Kidney tubule cell (primary cell): Measurements from ENCODE around the gene KLK13.

Experiments used
- DNase-seq: peaks from one replicate; pipeline ENCODE4 v3.0.0-alpha.2; 2018; ENCODE audit warnings: low spot score

KLK13 gene

GRCh38 chr19:51064534-51065220, at the start of gene KLK13:
KLK13 (minus strand) TSS chr19:51065092; CDS start chr19:51065067, 25 bp downstream.
- DNase-seq: peak; percentile 25

- no peak for DNase-seq
These were observed 49.3 kb upstream of the KLK13 start for GRCh38 chr19:51114087-51114729.

- peak; percentile 26 for DNase-seq
These were observed 46.7 kb upstream of the KLK13 start for GRCh38 chr19:51111606-51112005.

GRCh38 chr19:51110666-51110971, 45.7 kb upstream of the KLK13 start:
- DNase-seq: no peak

- no peak for DNase-seq
These were observed 43.9 kb upstream of the KLK13 start for GRCh38 chr19:51108805-51109146.

GRCh38 chr19:51108066-51108804, 43.3 kb upstream of the KLK13 start, which contains the start of gene CTU1:
CTU1 (minus strand) TSS chr19:51108409; CDS start chr19:51104569, 3,840 bp downstream.
- peak; percentile 99 for DNase-seq

GRCh38 chr19:51107406-51108065, 42.6 kb upstream of the KLK13 start:
- peak; percentile 51 for DNase-seq

- DNase-seq: no peak
These were observed 39.0 kb upstream of the KLK13 start for GRCh38 chr19:51103926-51104341.

- DNase-seq: no peak
These were observed 38.1 kb upstream of the KLK13 start for GRCh38 chr19:51102991-51103390.

GRCh38 chr19:51101171-51101865, 36.4 kb upstream of the KLK13 start:
- no peak for DNase-seq

- no peak for DNase-seq
These were observed 35.7 kb upstream of the KLK13 start for GRCh38 chr19:51100601-51101000.

GRCh38 chr19:51099047-51099382, 34.1 kb upstream of the KLK13 start:
- DNase-seq: no peak

GRCh38 chr19:51098365-51099046, 33.6 kb upstream of the KLK13 start:
- DNase-seq: no peak

GRCh38 chr19:51097796-51098195, 32.9 kb upstream of the KLK13 start:
- no peak for DNase-seq

GRCh38 chr19:51097166-51097738, 32.4 kb upstream of the KLK13 start:
- peak; percentile 64 for DNase-seq

GRCh38 chr19:51096473-51097165, 31.7 kb upstream of the KLK13 start:
- DNase-seq: no peak

GRCh38 chr19:51094696-51095279, 29.9 kb upstream of the KLK13 start:
- peak; percentile 20 for DNase-seq

GRCh38 chr19:51093510-51094345, 28.8 kb upstream of the KLK13 start:
- DNase-seq: peak; percentile 26

- no peak for DNase-seq
These were observed 28.2 kb upstream of the KLK13 start for GRCh38 chr19:51093101-51093500.
